Left hindlimb (tissue), 1 donor: ENCODE data around the gene PPFIA4.

ENCODE experiments used
- DNase-seq: peaks from one replicate; pipeline ENCODE4 v3.0.0-alpha.2; 2018

The PPFIA4 gene

DNA sequence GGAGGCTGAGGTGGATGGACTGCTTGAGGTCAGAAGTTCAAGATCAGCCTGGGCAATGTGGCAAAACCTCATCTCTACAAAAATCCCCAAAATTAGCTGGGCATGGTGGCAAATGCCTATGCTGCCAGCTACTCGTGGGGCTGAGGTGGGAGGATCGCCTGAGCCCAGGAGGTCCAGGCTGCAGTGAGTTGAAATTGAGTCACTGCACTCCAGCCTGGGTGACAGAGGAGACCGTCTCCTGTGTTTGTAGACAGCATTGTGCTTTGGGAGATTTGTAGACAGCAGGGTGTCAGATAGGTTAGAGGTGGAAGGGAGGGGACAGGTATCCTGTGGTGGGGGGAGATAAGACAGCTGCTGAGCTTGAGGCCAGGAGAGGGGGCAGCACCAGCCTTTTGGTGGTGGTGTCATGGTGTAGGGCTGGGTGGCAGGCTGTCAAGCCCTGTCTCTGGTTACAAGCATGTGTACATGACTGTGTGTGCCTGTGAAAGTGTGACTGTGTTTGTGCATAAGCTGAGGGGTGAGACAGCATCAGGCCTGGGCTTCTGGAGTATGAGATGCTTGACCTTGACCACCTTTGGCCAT lies 15.2 kb downstream of the PPFIA4 start:
- DNase-seq = no peak

DNA sequence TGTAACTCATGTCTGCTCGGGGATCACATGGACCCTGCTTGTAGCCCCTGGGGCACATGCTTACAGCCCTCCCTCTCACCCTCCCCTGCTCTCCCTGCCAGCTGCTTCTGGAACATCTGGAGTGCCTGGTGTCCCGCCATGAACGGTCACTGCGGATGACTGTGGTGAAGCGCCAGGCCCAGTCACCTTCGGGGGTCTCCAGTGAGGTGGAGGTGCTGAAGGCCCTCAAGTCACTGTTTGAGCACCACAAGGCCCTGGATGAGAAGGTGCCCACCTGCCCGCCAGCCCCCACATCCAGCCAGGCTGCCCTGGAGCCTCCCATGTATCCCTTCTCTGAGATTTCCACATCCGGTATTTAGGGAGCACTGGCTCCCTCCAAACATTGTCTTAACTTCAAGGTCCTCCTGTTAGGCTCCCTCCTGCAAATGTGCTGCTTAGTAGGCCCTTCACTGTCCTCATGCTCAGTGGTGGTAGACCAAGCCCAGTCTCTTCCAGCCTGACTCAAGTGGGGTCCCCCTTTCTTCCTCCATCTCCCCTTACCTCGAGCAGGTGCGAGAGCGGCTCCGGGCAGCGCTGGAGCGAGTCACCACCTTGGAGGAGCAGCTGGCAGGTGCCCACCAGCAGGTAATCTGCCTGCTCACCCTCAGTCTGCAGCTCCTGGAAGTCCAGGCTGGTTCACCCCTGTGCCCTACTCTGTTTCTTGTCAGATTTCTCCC lies 17.7 kb downstream of the PPFIA4 start:
- peak; percentile 21 for DNase-seq

DNA sequence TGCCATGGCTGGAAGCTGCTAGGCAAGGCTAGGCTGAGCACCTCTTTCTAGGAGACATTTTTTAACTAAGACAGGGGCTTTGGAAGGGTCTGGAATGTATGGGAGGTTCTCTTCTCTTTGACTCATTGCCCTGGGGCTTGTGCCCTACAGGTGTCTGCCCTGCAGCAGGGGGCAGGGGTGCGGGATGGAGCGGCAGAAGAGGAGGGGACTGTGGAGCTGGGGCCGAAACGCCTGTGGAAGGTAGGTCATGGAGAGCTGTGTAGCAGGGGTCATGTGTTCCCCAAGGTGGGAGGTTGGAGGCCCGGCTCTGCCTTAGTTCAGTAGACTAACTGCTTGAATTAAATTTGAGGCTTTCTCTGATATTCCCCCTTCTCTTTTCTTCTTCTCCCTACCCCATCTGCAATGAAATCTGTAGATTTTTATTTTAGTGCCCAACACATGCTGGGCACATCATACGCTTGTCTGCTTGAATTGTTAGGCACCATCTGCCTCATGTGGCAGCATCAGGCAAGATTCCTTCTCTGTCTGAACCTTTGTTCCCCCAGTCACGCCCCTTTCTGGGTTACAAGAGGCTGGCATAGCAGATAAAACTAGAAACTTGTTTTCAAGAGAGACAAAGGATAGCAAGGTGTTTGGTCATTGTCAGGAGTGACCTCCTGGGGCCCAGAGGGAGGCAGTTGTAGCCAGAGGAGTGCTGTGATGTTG lies 18.4 kb downstream of the PPFIA4 start:
- no peak for DNase-seq

DNA sequence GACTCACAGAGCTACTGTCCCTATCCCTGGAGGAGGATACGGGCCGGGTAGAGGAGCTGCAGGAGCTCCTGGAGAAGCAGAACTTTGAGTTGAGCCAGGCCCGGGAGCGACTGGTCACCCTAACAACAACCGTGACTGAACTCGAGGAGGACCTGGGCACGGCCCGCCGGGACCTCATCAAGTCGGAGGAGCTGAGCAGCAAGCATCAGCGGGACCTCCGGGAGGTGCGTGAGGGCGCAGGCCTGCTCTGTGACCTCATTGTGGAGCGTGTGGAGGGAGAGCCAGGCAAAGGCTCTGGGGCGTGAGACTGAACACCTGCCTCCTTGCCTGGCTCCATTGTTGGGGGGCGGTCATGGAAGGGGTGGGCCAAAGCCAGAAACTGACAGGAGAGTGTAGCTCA lies 19.0 kb downstream of the PPFIA4 start:
- no peak for DNase-seq

DNA sequence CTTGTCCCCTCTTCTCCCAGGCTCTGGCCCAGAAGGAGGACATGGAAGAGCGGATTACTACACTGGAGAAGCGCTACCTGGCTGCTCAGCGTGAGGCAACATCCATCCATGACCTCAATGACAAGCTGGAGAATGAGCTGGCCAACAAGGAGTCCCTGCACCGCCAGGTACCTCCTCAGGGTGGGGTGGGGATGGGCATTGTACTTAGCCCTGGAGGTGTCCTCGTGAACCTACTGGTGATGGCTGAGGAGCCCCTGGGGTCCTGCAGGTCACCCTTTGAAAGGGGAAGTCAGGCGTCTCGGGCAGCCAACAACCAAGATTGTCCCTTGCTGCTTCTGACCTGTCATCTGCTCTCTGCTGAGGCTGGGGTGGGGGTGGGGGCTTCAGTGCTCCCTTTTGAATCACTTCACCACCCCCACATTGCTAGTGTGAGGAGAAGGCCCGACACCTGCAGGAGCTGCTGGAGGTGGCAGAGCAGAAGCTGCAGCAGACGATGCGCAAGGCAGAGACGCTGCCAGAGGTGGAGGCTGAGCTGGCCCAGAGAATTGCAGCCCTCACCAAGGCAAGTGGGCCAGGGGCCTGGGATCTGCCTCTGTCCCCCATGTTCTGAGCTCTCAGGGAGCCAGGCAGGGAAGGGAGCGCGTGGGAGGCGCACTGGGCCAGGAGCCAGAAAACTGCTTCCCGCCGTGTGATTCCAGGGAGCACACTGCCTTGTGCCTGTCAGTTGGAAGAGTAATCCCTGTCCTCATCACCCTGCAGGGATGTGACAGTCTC lies 19.7 kb downstream of the PPFIA4 start:
- DNase-seq = no peak

DNA sequence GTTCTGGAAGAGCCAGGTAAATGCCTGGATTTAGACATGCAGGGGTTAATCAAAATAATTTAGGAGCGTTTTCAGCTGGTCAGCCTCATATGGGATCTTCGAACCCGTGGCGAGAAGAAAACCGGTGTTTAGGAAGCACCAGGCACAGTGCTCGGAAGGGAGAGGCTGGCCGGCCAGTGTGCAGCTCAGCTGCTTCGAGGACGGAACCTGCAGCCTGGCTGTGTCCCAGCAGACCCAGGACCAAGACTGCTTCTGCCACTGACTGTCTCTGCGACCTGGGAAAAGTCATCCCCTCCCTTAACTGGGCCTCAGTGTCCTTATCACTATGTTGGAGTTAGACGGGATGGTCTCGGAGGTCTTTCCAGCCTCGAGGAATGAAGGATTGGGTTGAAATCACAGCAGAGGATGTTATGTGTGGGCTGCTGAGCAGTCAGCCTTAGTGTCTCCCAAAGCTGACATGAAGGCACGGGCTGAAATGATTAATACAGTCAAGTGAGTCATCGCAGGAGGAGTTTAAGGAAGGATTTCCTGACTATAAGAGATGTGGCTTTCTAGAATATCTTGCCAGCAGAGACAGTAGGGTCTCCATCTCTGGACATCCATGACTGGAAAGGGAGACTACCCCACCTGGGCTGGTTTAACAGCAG lies 20.8 kb downstream of the PPFIA4 start:
- no peak for DNase-seq

DNA sequence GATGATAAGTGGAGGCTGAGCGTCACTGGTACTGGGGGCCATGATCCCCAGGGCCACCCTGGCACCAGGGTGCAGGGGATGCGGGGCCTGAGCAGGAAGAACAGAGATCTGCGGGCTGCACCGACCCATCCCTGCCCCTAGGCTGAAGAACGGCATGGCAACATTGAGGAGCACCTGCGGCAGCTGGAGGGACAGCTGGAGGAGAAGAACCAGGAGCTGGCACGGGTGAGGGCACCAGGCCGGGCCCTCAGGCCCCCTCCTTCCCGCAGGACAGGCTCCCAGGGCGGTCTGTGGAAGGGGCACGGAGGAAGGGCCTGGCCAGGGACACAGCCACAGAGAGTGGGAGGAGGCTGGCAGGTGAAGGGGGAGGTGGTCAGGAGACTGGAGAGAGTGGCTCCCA lies 21.8 kb downstream of the PPFIA4 start:
- no peak for DNase-seq

DNA sequence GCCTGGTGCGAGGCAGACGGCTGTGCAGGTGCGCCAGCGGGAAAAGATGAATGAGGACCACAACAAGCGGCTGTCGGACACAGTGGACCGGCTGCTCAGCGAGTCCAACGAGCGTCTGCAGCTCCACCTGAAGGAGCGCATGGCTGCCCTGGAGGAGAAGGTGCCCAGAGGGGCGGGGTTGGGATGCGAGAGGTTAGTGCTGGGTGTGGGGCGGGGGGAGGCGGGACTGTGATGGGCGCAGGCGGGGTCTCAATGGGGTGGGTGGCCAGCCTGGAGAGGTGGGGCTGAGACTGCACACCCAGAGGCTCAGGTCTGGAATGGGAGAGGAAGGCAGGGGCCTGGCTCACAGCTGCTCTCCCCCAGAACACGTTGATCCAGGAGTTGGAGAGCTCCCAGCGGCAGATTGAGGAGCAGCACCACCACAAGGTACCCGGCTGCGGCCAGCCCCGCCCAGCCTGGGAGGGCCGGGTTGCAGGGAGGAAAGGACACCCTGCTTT lies 22.3 kb downstream of the PPFIA4 start:
- no peak for DNase-seq

DNA sequence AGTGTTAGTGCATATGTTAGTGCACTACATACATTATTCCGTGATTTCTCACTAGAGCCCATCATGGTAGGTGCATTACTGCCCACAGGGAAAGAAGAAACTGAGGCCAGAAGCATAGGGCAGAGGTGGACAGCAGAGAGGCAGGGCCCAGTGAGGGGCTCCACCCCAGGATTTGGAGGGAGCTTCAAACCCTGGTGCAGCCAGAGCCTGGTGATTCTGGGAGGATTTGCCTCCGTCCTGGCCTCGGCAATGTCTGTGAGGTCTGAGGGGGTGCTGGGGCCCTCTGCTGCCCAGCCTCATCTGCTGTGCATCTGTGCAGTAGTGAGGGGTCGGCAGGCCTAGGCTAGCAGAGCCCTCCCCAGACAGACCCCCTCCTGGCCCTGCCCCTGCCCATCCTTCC lies 22.8 kb downstream of the PPFIA4 start:
- no peak for DNase-seq

DNA sequence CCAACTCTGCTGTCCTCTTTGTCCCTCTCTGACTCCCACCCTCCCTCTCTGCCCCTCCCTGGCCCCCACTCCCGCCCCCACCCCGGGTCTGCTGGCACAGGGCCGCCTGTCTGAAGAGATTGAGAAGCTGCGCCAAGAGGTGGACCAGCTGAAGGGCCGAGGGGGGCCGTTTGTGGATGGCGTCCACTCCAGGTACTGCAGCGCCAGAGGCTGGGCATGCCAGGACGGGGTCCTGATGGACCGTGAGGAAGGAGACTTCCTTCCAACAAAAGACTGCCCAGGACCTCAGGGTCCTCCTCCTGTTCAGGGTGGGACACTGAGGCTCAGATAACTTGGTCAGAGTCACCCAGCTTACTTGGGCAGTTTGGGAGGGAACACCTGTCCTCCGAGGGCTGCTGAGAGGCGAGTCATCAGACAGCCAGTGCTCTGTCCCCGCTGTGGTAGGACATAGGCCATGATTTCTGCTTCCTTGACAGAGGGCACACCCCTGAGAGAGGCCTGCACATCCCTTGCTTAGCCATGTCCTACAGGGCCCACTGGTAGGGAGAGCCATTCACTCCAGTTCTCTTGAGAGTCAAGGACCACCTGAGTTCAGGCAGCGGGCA lies 23.4 kb downstream of the PPFIA4 start:
- no peak for DNase-seq

DNA sequence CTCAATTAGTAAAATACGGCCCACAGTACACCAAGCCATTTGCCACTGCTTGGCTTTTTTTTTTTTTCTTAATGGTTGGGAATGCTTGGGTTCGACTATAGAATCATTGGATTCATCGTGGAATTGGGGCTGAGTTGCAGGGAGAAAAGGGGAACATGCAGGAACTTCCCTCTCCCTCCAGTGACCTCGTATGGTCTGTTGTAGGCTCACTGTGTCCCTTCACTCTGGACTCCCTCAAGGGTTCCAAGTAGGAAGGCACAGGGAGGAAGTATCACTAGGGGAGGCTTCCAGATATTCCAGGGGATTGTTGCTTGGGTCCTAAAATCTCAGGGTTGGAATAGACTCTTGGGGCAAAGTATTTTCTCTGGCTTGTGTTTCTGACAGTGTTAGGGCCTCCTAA lies 24.5 kb downstream of the PPFIA4 start:
- DNase-seq = no peak

DNA sequence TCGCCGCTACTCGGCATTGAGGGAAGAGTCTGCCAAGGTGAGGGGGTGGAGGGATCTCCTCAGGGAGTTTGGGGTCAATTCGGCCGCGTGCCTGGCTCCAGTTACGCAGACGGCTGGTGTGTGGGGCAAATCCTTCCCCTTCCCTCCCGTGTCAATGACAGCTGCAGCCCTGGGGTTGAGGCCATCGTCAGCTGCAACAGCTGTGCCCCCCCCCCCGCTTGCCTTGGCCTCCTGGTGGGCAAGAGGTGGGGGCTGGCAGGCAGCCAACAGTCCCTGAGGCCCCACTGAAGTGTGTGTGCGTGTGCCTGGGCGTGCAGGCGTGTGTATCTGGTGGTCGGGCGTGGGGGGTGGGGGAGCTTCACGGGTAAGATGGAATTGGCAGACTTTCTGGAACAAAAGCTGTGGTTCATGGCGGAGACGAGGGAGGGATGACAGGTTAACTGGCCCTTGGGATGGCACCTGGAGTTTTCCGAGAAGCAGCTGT lies 25.6 kb downstream of the PPFIA4 start:
- DNase-seq = peak; percentile 77

DNA sequence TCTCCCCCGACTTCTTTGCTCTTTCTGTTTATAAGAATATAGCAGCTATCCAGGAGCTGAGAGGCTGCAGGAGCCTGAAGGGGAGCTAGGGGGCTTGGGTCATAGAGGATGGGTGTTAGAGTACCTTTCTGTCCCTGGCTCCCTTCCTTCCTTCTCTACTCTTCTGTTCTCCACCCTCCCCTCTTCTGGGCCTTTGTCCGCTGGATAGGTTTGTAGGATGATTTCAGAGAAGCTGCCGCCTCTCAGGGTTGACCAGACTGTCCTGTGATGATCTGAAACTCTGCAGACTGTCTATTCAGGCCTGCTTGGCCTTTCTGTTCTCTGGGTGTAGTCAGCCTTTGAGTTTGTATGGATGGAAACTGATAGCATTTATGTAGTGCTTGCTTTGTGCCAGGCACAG lies 26.3 kb downstream of the PPFIA4 start:
- DNase-seq = no peak

DNA sequence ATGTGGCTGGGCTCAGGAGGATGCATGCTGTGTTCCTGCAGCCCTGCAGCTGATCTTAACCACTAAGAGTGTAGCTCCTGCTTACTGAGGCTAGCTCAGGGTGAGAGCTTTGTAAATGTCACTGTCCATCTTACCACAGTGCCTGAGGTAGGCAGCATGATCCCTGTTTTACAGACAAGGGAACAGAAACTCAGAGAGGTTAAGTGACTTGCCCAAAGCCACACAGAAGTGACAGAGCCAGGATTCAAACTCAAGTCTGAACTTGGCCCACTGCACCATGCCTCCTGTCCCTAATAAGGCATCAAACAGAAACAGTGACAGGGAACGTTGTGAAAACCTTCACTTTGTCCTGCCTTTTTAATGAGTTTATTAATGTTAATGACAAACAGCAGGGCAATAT lies 27.9 kb downstream of the PPFIA4 start:
- DNase-seq = no peak

DNA sequence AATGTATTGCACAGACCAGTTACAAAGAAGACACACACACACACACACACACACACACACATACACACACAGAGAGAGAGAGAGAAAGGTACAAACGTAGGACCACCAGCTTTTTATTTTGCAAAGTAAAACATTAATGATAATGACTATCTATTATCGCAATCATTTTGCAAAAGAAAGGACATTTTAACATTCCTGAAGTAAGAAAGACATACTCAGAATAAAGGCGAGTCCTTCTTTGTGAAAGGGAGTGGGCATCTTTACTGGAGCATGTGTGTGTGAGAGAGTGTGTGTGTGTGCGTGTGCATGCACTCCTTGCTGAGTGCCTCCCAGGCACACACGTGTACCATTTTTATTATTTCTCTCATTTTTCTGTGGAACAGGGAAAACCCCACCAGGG lies 28.4 kb downstream of the PPFIA4 start:
- no peak for DNase-seq

DNA sequence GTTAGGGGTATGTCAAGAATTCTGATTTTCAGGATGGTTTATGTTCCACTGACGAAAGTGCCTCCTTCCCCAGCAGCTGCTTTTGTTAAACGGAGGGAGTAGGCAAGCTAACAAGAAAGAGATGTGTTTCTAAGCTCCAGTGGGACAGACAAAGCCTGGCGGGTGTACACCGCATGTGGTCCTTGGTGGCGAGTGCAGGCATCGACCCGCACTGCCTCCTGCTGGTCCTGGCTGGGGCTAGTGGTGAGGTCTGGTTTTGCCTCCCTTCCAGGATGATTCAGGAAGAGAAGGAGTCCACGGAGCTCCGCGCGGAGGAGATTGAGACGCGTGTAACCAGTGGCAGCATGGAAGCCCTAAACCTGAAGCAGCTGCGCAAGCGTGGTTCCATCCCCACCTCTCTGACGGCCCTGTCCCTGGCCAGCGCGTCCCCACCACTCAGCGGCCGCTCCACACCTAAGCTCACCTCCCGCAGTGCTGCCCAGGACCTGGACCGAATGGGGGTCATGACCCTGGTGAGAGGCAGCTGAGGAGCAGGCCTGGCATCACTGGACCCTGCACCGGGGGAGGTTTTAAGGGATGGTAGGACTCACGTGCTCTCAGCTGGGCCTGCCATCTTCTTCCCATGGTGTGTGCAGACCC lies 29.0 kb downstream of the PPFIA4 start:
- DNase-seq = no peak

DNA sequence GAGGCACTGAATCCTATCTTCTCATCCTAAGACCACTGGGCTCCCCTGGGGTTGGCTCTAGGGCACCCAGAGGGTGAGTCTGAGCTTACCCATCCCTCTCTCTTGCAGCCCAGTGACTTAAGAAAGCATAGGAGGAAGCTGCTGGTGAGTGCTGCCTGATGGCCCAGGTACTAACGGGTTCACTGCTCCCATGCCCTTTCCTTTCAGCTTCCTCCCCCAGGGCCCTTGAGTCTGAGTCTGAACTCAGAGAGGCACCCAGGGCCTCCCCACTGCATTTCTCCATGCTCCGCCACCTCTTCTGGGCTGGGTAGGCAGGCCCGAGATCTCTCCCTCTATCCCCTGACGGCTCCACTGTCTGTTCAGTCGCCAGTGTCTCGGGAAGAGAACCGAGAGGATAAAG lies 29.7 kb downstream of the PPFIA4 start:
- DNase-seq = no peak

DNA sequence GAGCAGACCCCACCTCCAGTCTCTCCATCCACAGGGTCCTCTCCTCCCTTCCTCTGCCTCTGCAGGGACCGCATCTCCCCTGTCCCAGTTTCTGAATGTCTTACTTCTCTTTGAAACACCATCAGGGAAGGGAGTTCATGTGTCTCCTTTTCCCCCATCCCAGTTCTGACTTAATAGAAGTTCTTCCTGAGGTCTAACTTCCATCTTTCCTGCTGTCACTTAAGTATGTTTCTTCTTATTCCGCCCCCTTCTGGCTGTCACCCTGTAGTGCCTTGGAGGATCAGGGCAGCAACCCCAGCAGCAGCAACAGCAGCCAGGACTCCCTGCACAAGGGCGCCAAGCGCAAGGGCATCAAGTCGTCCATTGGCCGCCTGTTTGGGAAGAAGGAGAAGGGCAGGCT lies 30.2 kb downstream of the PPFIA4 start:
- no peak for DNase-seq

DNA sequence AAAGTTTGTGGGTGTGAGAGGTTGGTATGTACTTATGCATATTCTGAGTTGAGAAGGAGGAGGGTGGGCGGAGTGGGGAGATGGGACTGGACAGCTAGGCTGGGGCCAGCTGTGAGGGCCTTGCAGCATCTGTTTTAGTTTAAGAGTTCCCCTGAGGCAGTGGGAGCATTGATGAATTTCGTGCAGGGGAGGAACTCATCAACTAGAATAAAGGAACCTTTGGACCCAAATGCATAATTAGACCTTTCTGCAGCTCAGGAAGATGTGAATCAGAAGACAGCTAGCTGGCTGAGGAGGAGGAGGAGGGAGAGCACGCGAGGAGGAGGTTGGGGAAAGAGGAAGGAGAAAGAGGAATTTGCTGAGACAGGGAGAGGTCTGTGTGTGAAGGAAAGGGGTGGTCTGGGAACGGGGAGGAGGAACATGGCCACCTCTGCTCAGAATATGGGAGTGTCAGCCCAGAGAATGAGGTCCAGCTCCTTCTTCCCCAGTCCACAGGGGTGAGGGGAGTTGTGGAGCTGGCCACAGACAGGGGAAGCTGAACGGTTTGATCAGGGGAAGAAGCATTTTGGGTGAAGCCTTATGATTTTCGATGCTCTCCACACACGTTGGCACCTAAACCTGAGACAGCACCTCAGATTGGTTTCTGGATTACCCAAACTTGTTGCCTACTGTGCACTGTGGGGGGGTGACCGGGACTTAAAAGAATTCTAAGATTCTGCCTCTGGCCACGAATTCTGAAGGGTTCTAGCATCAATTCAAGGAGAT lies 31.8 kb downstream of the PPFIA4 start:
- no peak for DNase-seq

DNA sequence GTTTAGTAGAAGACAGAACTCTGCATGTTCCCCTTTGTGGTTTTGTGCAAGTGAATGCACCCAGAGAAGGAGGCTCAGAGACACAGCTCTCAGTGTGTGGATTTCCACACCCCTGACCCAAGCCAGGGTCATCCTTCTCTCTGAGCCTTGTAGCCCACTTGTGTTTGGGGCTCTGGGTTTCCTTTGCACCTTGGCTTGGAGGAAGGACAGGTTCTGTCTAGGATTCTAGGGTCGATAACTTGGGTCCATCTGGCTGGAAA lies 32.3 kb downstream of the PPFIA4 start:
- DNase-seq = no peak

DNA sequence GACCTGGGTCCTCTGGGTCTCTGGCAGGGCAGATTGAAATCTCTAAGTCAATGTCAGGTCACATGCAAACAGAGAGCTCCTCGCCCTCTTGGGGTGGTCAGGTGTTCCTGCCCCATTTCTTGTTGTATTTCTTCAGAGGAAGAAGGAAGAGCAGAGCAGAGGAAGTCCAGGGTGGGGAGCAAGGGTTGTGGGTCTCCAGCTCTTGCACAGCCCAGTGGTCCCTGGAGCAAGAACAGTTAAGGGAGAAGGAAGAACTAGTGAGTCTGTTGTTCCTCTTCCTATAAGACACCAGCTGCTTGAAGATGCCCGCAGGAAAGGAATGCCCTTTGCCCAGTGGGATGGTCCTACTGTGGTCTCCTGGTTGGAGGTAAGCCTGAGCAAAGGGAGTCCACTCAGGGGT lies 33.2 kb downstream of the PPFIA4 start:
- no peak for DNase-seq
